HG03558 (cell line): ENCODE measurements around the gene BTNL8.
"Not testable (repeated sequence)": the region's sequence is repeated elsewhere in the genome, so short reads cannot be mapped to it uniquely, and the experiment has no call there.

Experiments used
- ATAC-seq: cut with Tn5 transposase; IDR thresholded peaks from one replicate; pipeline ENCODE4 v1.9.1; 2021; ENCODE audit warnings: moderate number of reproducible peaks; ENCODE audit not compliant: unreplicated experiment; ENCODE audit errors: extremely low read depth

BTNL8 gene

GRCh38 chr5:180874804-180875582, 24.0 kb upstream of the BTNL8 start:
- no peak for ATAC-seq

DNA sequence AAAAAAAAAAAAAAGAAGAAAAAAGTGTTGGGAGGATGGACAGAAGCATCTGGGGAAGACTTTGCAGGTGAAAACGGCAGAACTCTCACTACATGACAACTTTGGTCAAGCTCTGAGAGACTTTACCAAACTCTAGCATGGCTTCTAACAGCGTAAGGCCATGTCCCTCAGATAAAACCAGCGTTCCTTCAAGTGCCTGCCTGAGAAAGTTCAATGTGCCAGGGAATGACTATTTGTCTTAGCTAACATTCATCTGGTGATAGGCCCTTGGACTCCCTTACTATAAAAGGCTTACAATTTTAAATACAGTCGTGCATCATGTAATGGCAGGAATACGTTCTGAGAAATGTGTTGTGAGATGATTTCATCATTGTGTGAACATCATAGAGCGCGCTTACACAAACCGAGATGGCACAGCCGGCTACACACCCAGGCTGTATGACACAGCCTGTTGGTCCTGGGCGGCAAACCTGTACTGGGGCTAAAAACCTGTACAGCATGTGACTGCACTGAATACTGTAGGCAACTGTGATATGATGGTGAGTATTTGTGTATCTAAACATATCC, 23.0 kb upstream of the BTNL8 start:
- ATAC-seq = no peak

DNA sequence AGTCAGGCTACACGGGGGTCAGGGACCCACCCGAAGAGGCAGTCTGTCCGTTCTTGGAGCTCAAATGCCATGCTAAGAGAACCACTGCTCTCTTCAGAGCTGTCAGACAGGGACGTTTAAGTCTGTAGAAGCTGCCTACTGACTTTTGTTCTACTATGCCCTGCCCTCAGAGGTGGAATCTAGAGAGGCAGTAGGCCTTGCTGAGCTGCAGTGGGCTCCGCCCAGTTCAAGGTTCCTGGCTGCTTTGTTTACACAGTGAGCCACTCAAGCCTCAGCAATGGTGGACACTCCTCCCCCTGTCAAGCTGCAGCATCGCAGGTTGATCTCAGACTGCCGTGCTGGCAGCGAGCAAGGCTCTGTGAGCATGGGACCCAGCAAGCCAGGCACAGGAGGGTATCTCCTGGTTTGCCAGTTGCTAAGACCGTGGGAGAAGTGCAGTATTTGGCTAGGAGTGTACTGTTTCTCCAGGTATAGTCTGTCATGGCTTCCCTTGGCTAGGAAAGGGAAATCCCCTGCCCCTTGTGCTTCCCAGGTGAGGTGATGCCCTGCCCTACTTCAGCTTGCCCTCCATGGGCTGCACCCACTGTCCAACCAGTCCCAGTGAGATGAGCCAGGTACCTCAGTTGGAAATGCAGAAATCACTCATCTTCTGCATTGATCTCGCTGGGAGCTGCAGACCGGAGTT, 13.0 kb upstream of the BTNL8 start:
- ATAC-seq = not testable (repeated sequence)

DNA sequence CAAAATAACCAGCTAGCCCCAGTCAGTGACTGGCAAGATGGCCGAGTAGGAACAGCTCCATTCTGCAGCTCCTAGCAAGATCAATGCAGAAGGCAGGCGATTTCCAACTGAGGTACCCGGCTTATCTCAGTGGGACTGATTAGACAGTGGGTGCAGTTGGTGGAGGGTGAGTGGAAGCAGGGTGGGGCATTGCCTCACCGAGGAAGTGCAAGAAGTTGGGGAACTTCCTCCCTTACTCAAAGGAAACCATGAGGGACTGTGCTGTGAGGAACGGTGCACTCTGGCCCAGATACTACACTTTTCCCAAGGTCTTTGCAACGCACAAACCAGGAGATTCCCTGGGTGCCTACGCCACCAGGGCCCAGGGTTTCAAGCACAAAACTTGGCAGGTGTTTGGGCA, 9.6 kb upstream of the BTNL8 start:
- no peak for ATAC-seq

DNA sequence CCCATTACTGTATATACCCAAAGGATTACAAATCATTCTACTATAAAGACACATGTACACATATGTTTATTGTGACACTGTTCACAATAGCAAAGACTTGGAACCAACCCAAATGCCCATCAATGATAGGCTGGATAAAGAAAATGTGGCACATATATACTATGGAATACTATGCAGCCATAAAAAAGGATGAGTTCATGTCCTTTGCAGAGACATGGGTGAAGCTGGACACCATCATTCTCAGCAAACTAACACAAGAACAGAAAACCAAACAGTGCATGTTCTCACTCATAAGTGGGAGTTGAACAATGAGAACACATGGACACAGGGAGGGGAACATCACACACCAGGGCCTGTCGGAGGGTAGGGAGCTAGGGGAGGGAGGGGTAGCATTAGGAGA, 3.6 kb upstream of the BTNL8 start:
- ATAC-seq = not testable (repeated sequence)

- no peak for ATAC-seq
Measured at GRCh38 chr5:180900178-180900577, 1.2 kb downstream of the BTNL8 start.

DNA sequence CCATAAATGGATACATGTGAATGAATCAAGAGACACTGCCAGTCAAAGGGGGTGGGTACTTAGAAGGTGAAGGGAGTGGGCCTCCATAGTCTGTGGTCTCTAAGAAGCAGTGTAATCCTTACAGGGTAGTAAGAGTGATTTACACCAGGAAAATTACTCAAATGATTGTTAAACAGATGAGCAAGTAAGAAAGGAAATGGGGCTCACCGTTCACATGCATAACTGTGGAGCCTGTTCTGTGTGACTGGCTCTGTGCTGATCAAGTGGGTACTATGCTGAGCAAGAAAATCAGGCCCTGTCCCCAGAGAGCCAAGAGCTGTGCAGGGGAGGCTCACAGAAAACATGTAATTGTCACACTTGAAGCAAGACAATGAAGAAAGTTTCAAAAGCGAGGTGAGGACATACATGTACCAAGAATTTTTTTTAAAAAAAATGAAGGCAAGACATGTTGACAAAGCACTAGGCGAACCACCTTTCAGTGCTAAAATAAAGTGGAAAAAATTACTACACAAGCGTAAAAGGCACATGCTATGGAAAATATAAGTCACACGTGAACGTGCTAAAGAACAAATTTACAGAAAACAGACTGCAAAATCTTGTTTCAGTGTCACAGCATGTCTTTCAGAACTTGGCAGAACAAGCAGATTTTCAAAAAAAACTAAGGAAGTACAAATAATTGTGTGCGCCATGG, 2.5 kb downstream of the BTNL8 start:
- no peak for ATAC-seq

GRCh38 chr5:180908400-180908799, 9.4 kb downstream of the BTNL8 start:
- ATAC-seq = no peak

- ATAC-seq = no peak
Measured at GRCh38 chr5:180908998-180909731, 10.2 kb downstream of the BTNL8 start.

GRCh38 chr5:180909782-180910181, 10.8 kb downstream of the BTNL8 start:
- ATAC-seq = no peak

- ATAC-seq = no peak
Measured at GRCh38 chr5:180910182-180910581, 11.2 kb downstream of the BTNL8 start.

DNA sequence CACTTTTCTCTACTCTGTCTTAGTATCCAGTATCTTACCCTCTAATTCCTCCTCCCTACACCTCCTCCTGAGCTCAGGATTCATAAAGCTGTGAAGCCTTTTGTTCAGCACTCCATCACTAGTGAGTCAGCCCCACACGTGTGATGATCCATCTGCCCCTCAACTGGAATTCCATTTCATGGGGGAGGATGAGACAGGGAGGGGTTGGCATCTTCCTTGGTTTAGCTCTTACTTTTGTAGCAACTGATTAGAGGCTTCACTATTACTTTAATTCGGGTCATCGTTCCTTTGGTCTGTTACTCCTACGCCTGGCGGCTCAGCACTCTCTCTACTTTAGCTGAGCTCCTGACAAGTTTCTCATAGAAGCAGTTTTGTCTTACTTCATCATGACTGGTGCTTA, 11.8 kb downstream of the BTNL8 start:
- ATAC-seq = no peak

DNA sequence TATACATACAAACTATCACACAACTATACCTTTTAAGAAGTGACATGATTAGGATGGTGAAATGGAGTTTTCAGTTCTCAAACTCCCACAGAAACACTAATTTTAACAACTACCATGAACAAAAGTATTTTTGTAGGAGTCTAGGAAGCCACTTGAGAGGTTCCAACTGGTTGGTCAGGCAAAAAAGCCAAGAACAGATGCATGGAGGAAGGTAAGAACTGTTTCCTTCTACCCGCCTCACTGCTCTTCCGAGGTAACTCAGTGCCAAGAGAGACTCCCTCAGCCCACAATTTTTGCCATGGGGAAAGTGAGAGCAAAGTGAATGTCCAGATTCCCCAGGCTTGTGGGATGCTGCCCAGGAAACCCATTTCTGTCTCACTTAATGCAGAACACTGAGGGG, 15.7 kb downstream of the BTNL8 start:
- ATAC-seq = no peak

GRCh38 chr5:180915924-180916323, 17.0 kb downstream of the BTNL8 start:
- ATAC-seq = no peak

DNA sequence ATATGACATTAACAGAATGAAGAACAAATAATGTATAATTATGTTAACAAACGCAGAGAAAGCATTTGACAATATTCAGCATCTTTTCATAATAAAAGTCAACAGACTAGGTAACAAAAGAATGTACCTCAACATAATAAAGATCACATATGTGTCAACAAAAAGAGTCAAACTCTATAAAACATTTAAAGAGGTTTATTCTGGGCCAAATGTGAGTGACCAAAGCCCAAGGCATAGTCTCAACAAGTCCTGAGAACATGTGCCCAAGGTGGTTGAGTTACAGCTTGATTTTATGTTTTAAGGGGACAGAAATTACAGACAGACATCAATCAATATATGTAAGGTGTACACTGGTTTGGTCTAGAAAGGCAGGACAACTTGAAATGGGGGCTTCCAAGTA, 19.4 kb downstream of the BTNL8 start:
- ATAC-seq = no peak

GRCh38 chr5:180920710-180921109, 21.8 kb downstream of the BTNL8 start:
- no peak for ATAC-seq

DNA sequence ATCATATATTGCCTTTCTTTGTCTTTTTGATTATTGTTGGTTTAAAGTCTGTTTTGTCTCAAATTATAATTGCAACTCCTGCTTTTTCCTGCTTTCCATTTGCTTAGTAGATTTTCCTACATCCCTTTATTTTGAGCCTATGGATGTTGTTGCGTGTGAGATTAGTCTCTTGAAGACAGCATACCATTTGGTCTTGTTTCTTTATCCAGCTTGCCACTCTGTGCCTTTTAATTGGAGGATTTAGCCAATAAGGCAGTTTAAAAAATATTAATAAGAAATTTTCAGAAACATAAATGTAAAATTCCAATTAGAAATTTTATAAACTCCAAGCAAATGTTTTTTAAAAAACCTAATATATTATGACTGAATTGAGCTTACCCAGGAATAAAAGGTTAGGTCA, 24.0 kb downstream of the BTNL8 start:
- no peak for ATAC-seq

GRCh38 chr5:180932660-180933059, 33.7 kb downstream of the BTNL8 start:
- ATAC-seq = no peak

DNA sequence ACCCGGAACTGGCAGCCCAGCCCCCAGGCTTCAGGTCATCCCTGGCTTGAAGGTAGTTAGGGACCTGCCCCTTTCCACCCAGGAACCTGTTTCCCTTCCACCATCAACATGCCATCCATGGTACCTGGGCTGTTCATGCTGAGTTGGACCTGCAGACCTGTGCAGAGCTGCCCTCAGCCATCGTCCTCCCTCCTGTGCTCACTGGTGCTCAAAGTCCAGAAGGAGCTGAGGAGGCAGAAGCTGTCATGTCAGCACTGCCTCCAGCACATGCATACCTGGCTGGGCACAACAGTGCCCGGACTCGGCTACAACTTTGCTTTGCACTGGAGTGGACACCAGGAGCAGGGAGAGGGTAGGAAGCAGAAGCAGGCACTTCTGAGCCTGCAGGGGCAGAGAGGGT, 36.2 kb downstream of the BTNL8 start:
- no peak for ATAC-seq

DNA sequence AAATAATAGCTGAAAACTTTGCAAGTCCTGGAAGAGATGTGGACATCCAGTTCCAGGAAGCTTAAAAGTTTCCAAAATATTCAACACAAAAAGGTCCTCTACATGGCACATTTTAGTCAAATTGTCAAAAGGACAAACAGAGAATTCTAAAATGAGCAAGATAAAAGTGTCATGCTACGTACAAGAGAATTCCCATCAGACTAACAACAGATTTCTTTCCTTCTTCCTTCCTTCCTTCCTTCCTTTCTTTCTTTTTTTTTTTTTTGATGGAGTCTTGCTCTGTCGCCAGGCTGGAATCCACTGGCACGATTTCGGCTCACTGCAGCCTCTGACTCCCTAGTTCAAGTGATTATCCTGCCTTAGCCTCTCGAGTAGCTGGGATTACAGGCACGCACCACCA, 39.3 kb downstream of the BTNL8 start:
- no peak for ATAC-seq
